T-helper 1 cell treated with Interleukin-12 subunit alpha and Interleukin-12 subunit beta and Interleukin-4 antibody, amounts not matched to agents 30 μg/mL and 1 μg/mL, for 36 hours (primary cell): ENCODE results near the gene ZW10.
"Not testable (repeated sequence)": the region's sequence is repeated elsewhere in the genome, so short reads cannot be mapped to it uniquely, and the experiment has no call there.

ENCODE experiments used
- H3K27ac Mint-ChIP-seq: one replicate; pipeline ENCODE4 v1.8.0; 2021; ENCODE audit warnings: mild to moderate bottlenecking, mixed read lengths
- H3K27me3 Mint-ChIP-seq: one replicate; pipeline ENCODE4 v1.8.0; 2021; ENCODE audit warnings: low read depth, mixed read lengths
- H3K36me3 Mint-ChIP-seq: one replicate; pipeline ENCODE4 v1.8.0; 2021; ENCODE audit warnings: low read depth, mixed read lengths
- H3K4me1 Mint-ChIP-seq: one replicate; pipeline ENCODE4 v1.8.0; 2021; ENCODE audit warnings: low read depth, mixed read lengths
- H3K4me3 Mint-ChIP-seq: one replicate; pipeline ENCODE4 v1.8.0; 2021; ENCODE audit warnings: mild to moderate bottlenecking, moderate library complexity, mixed read lengths
- H3K9me3 Mint-ChIP-seq: one replicate; pipeline ENCODE4 v1.8.0; 2021; ENCODE audit warnings: mixed read lengths

The ZW10 gene

GRCh38 chr11:113778111-113778910 lies 4.8 kb upstream of the ZW10 start:
- Mint-ChIP-seq H3K4me3 (no peak overlapping the region), H3K4me1 (peaks cover 10% of the 10 kb centered on the region), H3K9me3 (no peaks in the 10 kb centered on the region), H3K36me3 (no peaks in the 10 kb centered on the region), H3K27me3 (peaks cover 33% of the 10 kb centered on the region), H3K27ac (no peak overlapping the region)

- Mint-ChIP-seq H3K27me3 (peaks cover 15% of the 10 kb centered on the region), H3K36me3 (peaks cover 3% of the 10 kb centered on the region), H3K9me3 (no peaks in the 10 kb centered on the region), H3K27ac (peak overlapping the region; percentile 94), H3K4me3 (peak overlapping the region; percentile 100), H3K4me1 (peaks cover 21% of the 10 kb centered on the region)
Measured at GRCh38 chr11:113774174-113774503, 647 bp upstream of the ZW10 start.

GRCh38 chr11:113773092-113773415 lies 438 bp downstream of the ZW10 start:
- Mint-ChIP-seq H3K27me3 (peaks cover 13% of the 10 kb centered on the region), H3K9me3 (no peaks in the 10 kb centered on the region), H3K27ac (peak overlapping the region; percentile 94), H3K36me3 (peaks cover 7% of the 10 kb centered on the region), H3K4me3 (peak overlapping the region; percentile 100), H3K4me1 (peaks cover 24% of the 10 kb centered on the region)

- Mint-ChIP-seq H3K27ac (no peak overlapping the region), H3K27me3 (peaks cover 8% of the 10 kb centered on the region), H3K4me1 (peaks cover 31% of the 10 kb centered on the region), H3K36me3 (peaks cover 17% of the 10 kb centered on the region), H3K9me3 (no peaks in the 10 kb centered on the region), H3K4me3 (peak overlapping the region; percentile 100)
Measured at GRCh38 chr11:113771964-113772363, 1.5 kb downstream of the ZW10 start.

GRCh38 chr11:113764527-113765219 lies 8.8 kb downstream of the ZW10 start:
- Mint-ChIP-seq H3K27ac (no peak overlapping the region), H3K27me3 (no peaks in the 10 kb centered on the region), H3K9me3 (no peaks in the 10 kb centered on the region), H3K4me1 (peaks cover 21% of the 10 kb centered on the region), H3K4me3 (no peak overlapping the region), H3K36me3 (peaks cover 39% of the 10 kb centered on the region)

GRCh38 chr11:113763040-113763439 lies 10.5 kb downstream of the ZW10 start:
- not testable (repeated sequence) for H3K4me3 Mint-ChIP-seq
- peaks cover 36% of the 10 kb centered on the region for H3K36me3 Mint-ChIP-seq

GRCh38 chr11:113760241-113760640 lies 13.3 kb downstream of the ZW10 start:
- H3K27ac Mint-ChIP-seq = no peak overlapping the region

More at GRCh38 chr11:113763040-113763439, 10.5 kb downstream of the ZW10 start:
- H3K27ac Mint-ChIP-seq, H3K27me3 Mint-ChIP-seq, H3K9me3 Mint-ChIP-seq: not testable (repeated sequence)
- H3K4me1 Mint-ChIP-seq = peaks cover 19% of the 10 kb centered on the region

GRCh38 chr11:113752932-113753331 lies 20.6 kb downstream of the ZW10 start:
- Mint-ChIP-seq H3K9me3 (no peaks in the 10 kb centered on the region), H3K4me3 (no peak overlapping the region), H3K36me3 (peaks cover 15% of the 10 kb centered on the region), H3K27ac (no peak overlapping the region), H3K27me3 (no peaks in the 10 kb centered on the region), H3K4me1 (no peaks in the 10 kb centered on the region)

More at GRCh38 chr11:113760241-113760640, 13.3 kb downstream of the ZW10 start:
- H3K36me3 Mint-ChIP-seq = peaks cover 31% of the 10 kb centered on the region
- H3K9me3 Mint-ChIP-seq = no peaks in the 10 kb centered on the region
- peaks cover 10% of the 10 kb centered on the region for H3K4me1 Mint-ChIP-seq
- no peaks in the 10 kb centered on the region for H3K27me3 Mint-ChIP-seq
- no peak overlapping the region for H3K4me3 Mint-ChIP-seq

- Mint-ChIP-seq H3K9me3 (no peaks in the 10 kb centered on the region), H3K4me3 (no peak overlapping the region), H3K36me3 (peaks cover 53% of the 10 kb centered on the region), H3K27ac (no peak overlapping the region), H3K27me3 (no peaks in the 10 kb centered on the region), H3K4me1 (peaks cover 2% of the 10 kb centered on the region)
Measured at GRCh38 chr11:113736323-113736722, 37.2 kb downstream of the ZW10 start.

- Mint-ChIP-seq H3K4me1 (peaks cover 2% of the 10 kb centered on the region), H3K9me3 (no peaks in the 10 kb centered on the region), H3K27me3 (no peaks in the 10 kb centered on the region), H3K36me3 (peaks cover 26% of the 10 kb centered on the region), H3K4me3 (no peak overlapping the region), H3K27ac (no peak overlapping the region)
Measured at GRCh38 chr11:113732092-113732491, 41.4 kb downstream of the ZW10 start.

GRCh38 chr11:113730887-113731726 lies 42.4 kb downstream of the ZW10 start:
- Mint-ChIP-seq H3K4me3 (no peak overlapping the region), H3K27me3 (no peaks in the 10 kb centered on the region), H3K9me3 (no peaks in the 10 kb centered on the region), H3K4me1 (no peaks in the 10 kb centered on the region), H3K27ac (no peak overlapping the region), H3K36me3 (peaks cover 20% of the 10 kb centered on the region)

- Mint-ChIP-seq H3K36me3 (peaks cover 14% of the 10 kb centered on the region), H3K9me3 (no peaks in the 10 kb centered on the region), H3K4me3 (no peak overlapping the region), H3K27ac (no peak overlapping the region), H3K4me1 (no peaks in the 10 kb centered on the region), H3K27me3 (no peaks in the 10 kb centered on the region)
Measured at GRCh38 chr11:113729456-113729855, 44.0 kb downstream of the ZW10 start.

- no peaks in the 10 kb centered on the region for H3K27me3 Mint-ChIP-seq
- peaks cover 8% of the 10 kb centered on the region for H3K36me3 Mint-ChIP-seq
Measured at GRCh38 chr11:113728814-113729213, 44.7 kb downstream of the ZW10 start.

GRCh38 chr11:113725913-113726312 lies 47.6 kb downstream of the ZW10 start:
- Mint-ChIP-seq H3K9me3 (no peaks in the 10 kb centered on the region), H3K36me3 (no peaks in the 10 kb centered on the region), H3K27me3 (no peaks in the 10 kb centered on the region), H3K4me1 (no peaks in the 10 kb centered on the region), H3K27ac (no peak overlapping the region), H3K4me3 (no peak overlapping the region)

More at GRCh38 chr11:113728814-113729213, 44.7 kb downstream of the ZW10 start:
- H3K27ac Mint-ChIP-seq = no peak overlapping the region
- no peaks in the 10 kb centered on the region for H3K9me3 Mint-ChIP-seq
- H3K4me1 Mint-ChIP-seq = no peaks in the 10 kb centered on the region
- H3K4me3 Mint-ChIP-seq = no peak overlapping the region
